COLO668 (cell line): ENCODE measurements around the gene BLACAT1.
"Not testable (repeated sequence)": the region's sequence is repeated elsewhere in the genome, so short reads cannot be mapped to it uniquely, and the experiment has no call there.

ENCODE experiments used
- DNase-seq: peaks from one replicate; lab custom pipeline; 2025; ENCODE audit not compliant: unreplicated experiment; lab: John Stamatoyannopoulos, UW

Gene BLACAT1

DNA sequence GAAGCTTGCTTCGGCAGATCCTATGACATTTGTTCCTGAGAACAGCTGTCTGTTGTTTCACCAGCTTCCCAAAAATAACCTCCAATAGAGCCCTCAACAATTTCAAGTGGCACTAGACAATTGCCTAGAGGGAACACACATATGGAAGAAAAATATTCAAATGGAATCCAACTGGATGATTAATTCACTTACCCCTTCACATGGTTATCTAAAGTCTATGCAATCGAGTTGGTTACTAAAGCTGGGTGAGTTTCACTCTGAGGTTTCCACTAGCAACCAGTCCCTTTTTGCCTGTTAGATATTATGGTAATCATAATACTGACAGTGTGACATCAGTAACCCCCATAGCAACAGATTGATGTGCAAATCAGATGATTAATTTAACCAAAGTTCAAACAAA lies 34.0 kb downstream of the BLACAT1 start, which contains the start of gene LEMD1:
Gene LEMD1 (minus strand): TSS at position 259 of the 400 bp plus-strand sequence. CDS start 1,520 bp downstream, outside the sequence.
- DNase-seq: no peak

DNA sequence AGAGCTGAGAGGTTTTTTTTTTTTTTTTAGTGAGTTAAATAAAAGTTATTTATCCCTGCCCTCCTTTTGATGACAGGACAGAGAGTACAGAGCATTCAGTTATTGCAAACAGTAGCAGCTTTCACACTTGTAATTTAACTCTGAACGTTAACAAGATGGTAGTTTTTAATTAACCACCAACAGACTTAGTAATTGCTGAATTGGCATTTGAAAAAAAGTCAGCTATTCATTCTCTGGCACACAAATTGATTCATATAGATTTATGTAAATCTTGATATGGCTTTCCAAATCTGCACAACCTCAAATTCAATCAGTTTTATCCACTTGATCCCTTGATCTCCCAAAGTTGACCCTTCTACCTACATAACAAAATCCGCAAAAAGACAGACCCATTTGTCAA lies 34.9 kb downstream of the BLACAT1 start:
- DNase-seq: no peak

DNA sequence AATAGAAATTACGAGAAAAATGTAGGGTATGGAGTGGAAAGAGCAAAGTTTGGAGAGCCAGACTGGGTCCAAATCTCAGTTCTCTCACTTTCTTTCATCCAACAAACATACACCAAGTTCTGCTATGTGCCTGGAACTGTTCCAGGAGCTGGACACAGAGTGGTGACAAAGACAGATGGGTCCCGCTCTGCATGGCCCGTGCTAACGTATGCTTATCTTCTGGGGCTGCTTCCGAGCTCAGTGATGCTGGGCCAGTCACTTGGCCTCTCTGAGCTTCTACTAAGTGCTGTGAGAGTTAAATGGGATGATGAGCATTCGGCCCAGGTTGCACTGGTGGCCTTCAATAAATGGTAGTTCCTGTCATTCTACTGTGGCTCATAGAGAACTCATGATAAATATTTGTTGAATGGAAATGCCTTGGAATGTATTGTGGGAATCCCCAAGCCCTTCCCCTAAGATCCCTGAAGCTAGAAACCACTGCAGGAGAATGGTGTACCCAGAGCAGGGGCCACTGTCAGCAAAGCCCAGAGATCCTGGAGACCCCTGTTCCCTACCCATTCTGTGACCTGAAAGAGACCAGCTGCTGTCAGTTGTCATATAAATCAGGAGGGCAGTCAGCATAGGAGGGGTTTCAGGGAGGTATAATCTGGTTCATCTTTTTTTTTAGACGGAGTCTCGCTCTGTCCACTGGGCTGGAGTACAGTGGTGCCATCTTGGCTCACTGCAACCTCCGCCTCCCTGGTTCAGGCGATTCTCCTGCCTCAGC lies 37.8 kb downstream of the BLACAT1 start:
- DNase-seq: no peak

DNA sequence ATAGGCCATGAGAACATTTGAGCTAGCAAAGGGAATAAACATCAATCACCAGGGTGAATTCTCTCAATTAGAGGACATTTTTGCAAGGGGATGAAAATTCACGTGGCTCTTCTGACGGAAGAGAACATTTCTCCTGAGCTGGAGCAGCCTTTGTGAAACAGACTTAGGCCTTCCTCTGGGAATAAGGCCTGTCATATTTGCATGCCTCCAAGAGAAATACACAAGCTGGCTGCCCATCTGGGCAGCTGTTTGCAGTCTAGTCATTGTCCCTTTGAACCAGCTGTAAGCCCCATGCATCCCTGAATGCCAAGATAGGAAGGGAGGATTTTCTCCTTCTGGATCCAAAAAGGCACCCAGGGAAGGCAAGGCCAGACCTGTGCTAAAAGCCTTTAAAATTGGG lies 39.5 kb downstream of the BLACAT1 start:
- DNase-seq: no peak

DNA sequence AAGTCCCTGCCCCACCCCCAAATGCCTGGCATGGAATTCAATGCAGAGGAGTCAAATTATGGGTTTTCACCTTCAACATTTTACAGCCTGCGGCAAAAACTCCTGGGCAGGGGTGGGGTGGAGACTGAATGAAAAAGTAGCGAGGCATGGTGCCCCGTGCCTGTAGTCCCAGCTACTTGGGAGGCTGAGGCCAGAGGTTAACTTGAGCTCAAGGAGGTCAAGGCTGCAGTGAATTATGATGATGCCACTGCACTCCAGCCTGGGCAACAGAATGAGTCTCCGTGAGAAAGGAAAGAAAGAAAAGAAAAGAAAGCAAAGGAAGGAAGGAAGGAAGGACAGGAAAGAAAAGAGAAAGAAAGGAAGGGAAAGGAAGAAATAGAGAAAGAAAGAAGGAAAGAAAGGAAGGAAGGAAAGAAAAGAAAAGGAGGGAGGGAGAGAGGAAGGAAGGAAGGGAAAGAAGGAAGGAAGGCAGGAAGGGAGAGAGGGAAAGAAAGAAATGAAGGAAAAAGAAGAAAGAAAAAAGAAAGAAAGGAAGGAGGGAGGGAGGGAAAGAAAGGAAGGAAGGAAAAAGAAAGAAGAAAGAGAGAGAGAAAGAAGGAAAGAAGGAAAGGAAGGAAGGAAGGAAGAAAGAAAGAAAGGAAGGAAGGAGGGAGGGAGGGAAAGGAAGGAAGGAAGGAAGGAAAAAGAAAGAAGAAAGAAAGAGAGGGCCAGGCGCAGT lies 45.1 kb downstream of the BLACAT1 start:
- DNase-seq: no peak

DNA sequence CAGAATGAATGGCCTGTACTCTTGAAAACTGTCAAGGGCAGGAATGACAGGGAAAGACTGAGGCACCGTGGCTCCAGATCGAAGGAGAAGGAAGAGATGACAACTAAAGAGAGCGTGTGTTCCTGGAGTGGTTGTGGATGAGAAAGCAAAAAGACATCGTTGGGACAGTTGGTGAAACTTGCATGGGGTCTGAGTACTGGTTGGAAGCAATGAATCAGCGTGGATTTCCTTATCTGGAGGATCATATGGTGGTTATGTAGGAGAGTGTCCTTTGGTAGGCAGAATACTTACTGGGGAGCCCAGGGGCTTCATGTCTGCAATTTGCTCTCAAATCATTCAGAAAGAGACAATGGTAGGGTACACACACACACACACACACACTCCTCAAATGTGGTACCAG lies 47.9 kb downstream of the BLACAT1 start:
- DNase-seq: no peak

DNA sequence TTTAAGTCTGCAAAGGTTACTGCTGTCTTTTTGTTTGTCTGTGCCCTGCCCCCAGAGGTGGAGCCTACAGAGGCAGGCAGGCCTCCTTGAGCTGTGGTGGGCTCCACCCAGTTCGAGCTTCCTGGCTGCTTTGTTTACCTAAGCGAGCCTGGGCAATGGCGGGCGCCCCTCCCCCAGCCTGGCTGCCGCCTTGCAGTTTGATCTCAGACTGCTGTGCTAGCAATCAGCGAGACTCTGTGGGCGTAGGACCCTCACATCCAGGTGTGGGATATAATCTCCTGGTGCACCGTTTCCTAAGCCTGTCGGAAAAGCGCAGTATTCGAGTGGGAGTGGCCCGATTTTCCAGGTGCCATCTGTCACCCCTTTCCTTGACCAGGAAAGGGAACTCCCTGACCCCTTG lies 49.6 kb downstream of the BLACAT1 start:
- not testable (repeated sequence) for DNase-seq
